ENCODE results near the gene C1orf167.
A peak's percentile ranks its signal among the peaks of the same experiment; 100 is the strongest.

C1orf167 gene

GRCh38 chr1:11761988-11762406, at the start of gene C1orf167:
Gene C1orf167 (plus strand): TSS chr1:11762193. CDS start chr1:11764401, 2,208 bp downstream.
- no peak for DNase-seq

- DNase-seq, result no peak
Observed at GRCh38 chr1:11712285-11712684, 49.7 kb upstream of the C1orf167 start.

- DNase-seq, result no peak
Observed at GRCh38 chr1:11713095-11713494, 48.9 kb upstream of the C1orf167 start.

GRCh38 chr1:11714831-11715575, 47.0 kb upstream of the C1orf167 start:
- DNase-seq, result no peak

GRCh38 chr1:11719313-11720032, 42.5 kb upstream of the C1orf167 start:
- DNase-seq, result peak; percentile 79

GRCh38 chr1:11720033-11720376, 42.0 kb upstream of the C1orf167 start:
- DNase-seq, result no peak

- DNase-seq, result no peak
Observed at GRCh38 chr1:11720525-11720924, 41.5 kb upstream of the C1orf167 start.

GRCh38 chr1:11721311-11721710, 40.7 kb upstream of the C1orf167 start:
- DNase-seq, result no peak

- no peak for DNase-seq
Observed at GRCh38 chr1:11722538-11722937, 39.5 kb upstream of the C1orf167 start.

- no peak for DNase-seq
Observed at GRCh38 chr1:11725616-11726015, 36.4 kb upstream of the C1orf167 start.

GRCh38 chr1:11727119-11727518, 34.9 kb upstream of the C1orf167 start:
- no peak for DNase-seq

GRCh38 chr1:11728126-11728806, 33.7 kb upstream of the C1orf167 start:
- no peak for DNase-seq

GRCh38 chr1:11729155-11729497, 32.9 kb upstream of the C1orf167 start:
- DNase-seq, result no peak

GRCh38 chr1:11729498-11730428, 32.2 kb upstream of the C1orf167 start:
- DNase-seq, result no peak

GRCh38 chr1:11730429-11730891, 31.5 kb upstream of the C1orf167 start:
- DNase-seq, result no peak

- no peak for DNase-seq
Observed at GRCh38 chr1:11731691-11732283, 30.2 kb upstream of the C1orf167 start.

- DNase-seq, result no peak
Observed at GRCh38 chr1:11733306-11733705, 28.7 kb upstream of the C1orf167 start.

- DNase-seq, result no peak
Observed at GRCh38 chr1:11735531-11735853, 26.5 kb upstream of the C1orf167 start.

GRCh38 chr1:11735854-11736745, 25.9 kb upstream of the C1orf167 start, which contains the start of gene AGTRAP:
Gene AGTRAP (plus strand): TSS chr1:11736136. CDS start chr1:11736209, 73 bp downstream.
- peak; percentile 85 for DNase-seq

GRCh38 chr1:11736746-11737639, 25.0 kb upstream of the C1orf167 start:
- DNase-seq, result peak; percentile 35
